ENCODE data around the gene SFT2D1. TPM values are rescaled to one million over a fixed set of nuclear protein-coding genes. Genes with fewer than 3 reads are reported as not detected.

The SFT2D1 gene
- total RNA-seq, 1 experiment from 2014 or later = 82.4 TPM

GRCh38 chr6:166354965-166355364 lies 12.6 kb upstream of the SFT2D1 start:
- intact Hi-C loops (cut with micrococcal nuclease; ENCODE audit: unreplicated experiment) = no loop called here
- no peak for TF ChIP-seq CTCF (IDR thresholded peaks at IDR 0.05; ENCODE audit: unreplicated experiment)
- Mint-ChIP-seq H3K27me3 (ENCODE audit: unreplicated experiment) (no peaks in the 10 kb centered on the region), H3K4me1 (ENCODE audit: low read depth, unreplicated experiment) (peaks cover 13% of the 10 kb centered on the region), H3K36me3 (ENCODE audit: insufficient read depth, unreplicated experiment) (no peaks in the 10 kb centered on the region), H3K9me3 (ENCODE audit: low read depth, unreplicated experiment) (no peaks in the 10 kb centered on the region), H3K4me3 (ENCODE audit: low read depth, unreplicated experiment) (no peak overlapping the region), H3K27ac (ENCODE audit: unreplicated experiment) (no peak overlapping the region)
- no TSS peak for BruUV-seq (replicated peaks)
- no peak for DNase-seq
- CTCF ChIA-PET = no interaction called here

GRCh38 chr6:166354143-166354542 lies 11.8 kb upstream of the SFT2D1 start:
- H3K9me3 Mint-ChIP-seq (ENCODE audit: low read depth, unreplicated experiment) = no peaks in the 10 kb centered on the region
- no TSS peak for BruUV-seq (replicated peaks)
- no peak overlapping the region for H3K4me3 Mint-ChIP-seq (ENCODE audit: low read depth, unreplicated experiment)
- no peak for DNase-seq
- no peak overlapping the region for H3K27ac Mint-ChIP-seq (ENCODE audit: unreplicated experiment)
- H3K36me3 Mint-ChIP-seq (ENCODE audit: insufficient read depth, unreplicated experiment) = no peaks in the 10 kb centered on the region
- no peak for TF ChIP-seq CTCF (IDR thresholded peaks at IDR 0.05; ENCODE audit: unreplicated experiment)
- CTCF ChIA-PET = no interaction called here
- no peaks in the 10 kb centered on the region for H3K27me3 Mint-ChIP-seq (ENCODE audit: unreplicated experiment)
- peaks cover 13% of the 10 kb centered on the region for H3K4me1 Mint-ChIP-seq (ENCODE audit: low read depth, unreplicated experiment)
- intact Hi-C loops (cut with micrococcal nuclease; ENCODE audit: unreplicated experiment) = no loop called here

- Mint-ChIP-seq H3K27ac (ENCODE audit: unreplicated experiment) (no peak overlapping the region), H3K4me1 (ENCODE audit: low read depth, unreplicated experiment) (peaks cover 13% of the 10 kb centered on the region), H3K27me3 (ENCODE audit: unreplicated experiment) (no peaks in the 10 kb centered on the region), H3K36me3 (ENCODE audit: insufficient read depth, unreplicated experiment) (no peaks in the 10 kb centered on the region), H3K4me3 (ENCODE audit: low read depth, unreplicated experiment) (no peak overlapping the region), H3K9me3 (ENCODE audit: low read depth, unreplicated experiment) (no peaks in the 10 kb centered on the region)
- CTCF ChIA-PET = no interaction called here
- intact Hi-C loops (cut with micrococcal nuclease; ENCODE audit: unreplicated experiment) = no loop called here
- DNase-seq = no peak
- TF ChIP-seq CTCF (IDR thresholded peaks at IDR 0.05; ENCODE audit: unreplicated experiment) = no peak
- no TSS peak for BruUV-seq (replicated peaks)
These were observed 11.2 kb upstream of the SFT2D1 start for GRCh38 chr6:166353507-166353906.

GRCh38 chr6:166352923-166353322 lies 10.6 kb upstream of the SFT2D1 start:
- BruUV-seq (replicated peaks) = no TSS peak
- CTCF ChIA-PET = no interaction called here

More at GRCh38 chr6:166352923-166353322, 10.6 kb upstream of the SFT2D1 start:
- DNase-seq = no peak
- Mint-ChIP-seq H3K9me3 (ENCODE audit: low read depth, unreplicated experiment) (peaks cover under 1% of the 10 kb centered on the region), H3K36me3 (ENCODE audit: insufficient read depth, unreplicated experiment) (no peaks in the 10 kb centered on the region), H3K27me3 (ENCODE audit: unreplicated experiment) (peaks cover 2% of the 10 kb centered on the region), H3K4me3 (ENCODE audit: low read depth, unreplicated experiment) (no peak overlapping the region), H3K27ac (ENCODE audit: unreplicated experiment) (no peak overlapping the region), H3K4me1 (ENCODE audit: low read depth, unreplicated experiment) (peaks cover 13% of the 10 kb centered on the region)
- intact Hi-C loops (cut with micrococcal nuclease; ENCODE audit: unreplicated experiment) = no loop called here
- no peak for TF ChIP-seq CTCF (IDR thresholded peaks at IDR 0.05; ENCODE audit: unreplicated experiment)

Data from Calu3 (cell line).